ENCODE measurements around the gene GALR2.

GALR2 gene

DNA sequence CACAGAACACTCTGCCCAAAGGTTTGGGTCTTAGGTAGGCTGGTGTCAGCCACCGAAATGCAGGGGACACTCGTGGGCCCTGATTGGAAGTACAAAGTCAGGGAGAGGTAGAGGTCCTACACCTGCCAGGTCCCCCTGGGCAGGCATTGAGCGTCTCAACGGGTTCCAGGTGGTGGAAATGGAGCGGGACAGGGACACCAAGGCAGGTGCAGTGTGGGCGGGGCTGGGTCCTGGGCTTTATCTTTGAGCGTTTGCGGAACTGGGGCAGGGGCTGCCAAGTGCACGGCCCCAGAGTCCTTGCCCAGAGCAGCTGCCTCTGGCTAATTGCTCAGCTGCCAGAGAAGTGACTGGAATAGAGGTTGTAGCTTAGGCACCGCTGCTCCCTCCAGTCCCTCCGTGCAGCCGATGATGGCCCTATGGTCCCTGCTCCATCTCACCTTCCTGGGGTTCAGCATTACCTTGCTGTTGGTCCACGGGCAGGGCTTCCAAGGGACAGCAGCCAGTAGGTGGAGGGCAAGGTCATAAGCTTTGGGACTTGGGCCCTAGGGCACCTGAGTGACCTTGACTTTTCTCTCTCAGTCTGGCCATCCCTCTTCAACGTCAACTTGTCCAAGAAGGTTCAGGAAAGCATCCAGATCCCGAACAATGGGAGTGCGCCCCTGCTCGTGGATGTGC, 4.4 kb downstream of the GALR2 start, which contains the start of gene ZACN:
Gene ZACN, plus strand, starts transcription at position 323 of the 675 bp plus-strand sequence. Its CDS starts 83 bp downstream, at position 406.
- no peak for TF ChIP-seq ZFX (IDR thresholded peaks at IDR 0.05; ENCODE audit: borderline replicate concordance)
- TF ChIP-seq, protein P1, sequence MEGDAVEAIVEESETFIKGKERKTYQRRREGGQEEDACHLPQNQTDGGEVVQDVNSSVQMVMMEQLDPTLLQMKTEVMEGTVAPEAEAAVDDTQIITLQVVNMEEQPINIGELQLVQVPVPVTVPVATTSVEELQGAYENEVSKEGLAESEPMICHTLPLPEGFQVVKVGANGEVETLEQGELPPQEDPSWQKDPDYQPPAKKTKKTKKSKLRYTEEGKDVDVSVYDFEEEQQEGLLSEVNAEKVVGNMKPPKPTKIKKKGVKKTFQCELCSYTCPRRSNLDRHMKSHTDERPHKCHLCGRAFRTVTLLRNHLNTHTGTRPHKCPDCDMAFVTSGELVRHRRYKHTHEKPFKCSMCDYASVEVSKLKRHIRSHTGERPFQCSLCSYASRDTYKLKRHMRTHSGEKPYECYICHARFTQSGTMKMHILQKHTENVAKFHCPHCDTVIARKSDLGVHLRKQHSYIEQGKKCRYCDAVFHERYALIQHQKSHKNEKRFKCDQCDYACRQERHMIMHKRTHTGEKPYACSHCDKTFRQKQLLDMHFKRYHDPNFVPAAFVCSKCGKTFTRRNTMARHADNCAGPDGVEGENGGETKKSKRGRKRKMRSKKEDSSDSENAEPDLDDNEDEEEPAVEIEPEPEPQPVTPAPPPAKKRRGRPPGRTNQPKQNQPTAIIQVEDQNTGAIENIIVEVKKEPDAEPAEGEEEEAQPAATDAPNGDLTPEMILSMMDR (IDR thresholded peaks at IDR 0.05) = no peak
- H3K27ac ChIP-seq = no peak within 1 kb of the TSS

DNA sequence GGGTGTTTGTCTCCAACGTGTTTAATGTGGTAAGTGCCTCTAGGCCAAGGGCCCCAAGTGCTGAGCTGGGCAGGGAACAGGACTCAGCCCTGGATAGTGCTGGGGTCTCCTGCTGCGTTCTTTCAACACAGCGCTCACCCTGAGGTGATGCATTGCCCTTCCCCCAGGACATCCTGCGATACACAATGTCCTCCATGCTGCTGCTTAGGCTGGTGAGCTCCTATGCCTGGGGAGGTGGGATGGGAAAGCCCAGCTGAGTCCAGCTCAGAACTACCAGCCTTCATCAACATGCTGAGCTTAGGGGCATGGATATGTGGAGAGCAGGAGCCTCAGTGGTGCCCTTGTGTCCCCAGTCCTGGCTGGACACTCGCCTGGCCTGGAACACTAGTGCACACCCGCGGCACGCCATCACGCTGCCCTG, 5.0 kb downstream of the GALR2 start:
- H3K27ac ChIP-seq = no peak overlapping the region
- TF ChIP-seq ZFX (IDR thresholded peaks at IDR 0.05; ENCODE audit: borderline replicate concordance) = no peak
- TF ChIP-seq, protein P1 (IDR thresholded peaks at IDR 0.05) = no peak

GRCh38 chr17:76079956-76080767, 5.6 kb downstream of the GALR2 start:
- TF ChIP-seq, protein P1 (IDR thresholded peaks at IDR 0.05) = no peak
- TF ChIP-seq ZFX (IDR thresholded peaks at IDR 0.05; ENCODE audit: borderline replicate concordance) = no peak

DNA sequence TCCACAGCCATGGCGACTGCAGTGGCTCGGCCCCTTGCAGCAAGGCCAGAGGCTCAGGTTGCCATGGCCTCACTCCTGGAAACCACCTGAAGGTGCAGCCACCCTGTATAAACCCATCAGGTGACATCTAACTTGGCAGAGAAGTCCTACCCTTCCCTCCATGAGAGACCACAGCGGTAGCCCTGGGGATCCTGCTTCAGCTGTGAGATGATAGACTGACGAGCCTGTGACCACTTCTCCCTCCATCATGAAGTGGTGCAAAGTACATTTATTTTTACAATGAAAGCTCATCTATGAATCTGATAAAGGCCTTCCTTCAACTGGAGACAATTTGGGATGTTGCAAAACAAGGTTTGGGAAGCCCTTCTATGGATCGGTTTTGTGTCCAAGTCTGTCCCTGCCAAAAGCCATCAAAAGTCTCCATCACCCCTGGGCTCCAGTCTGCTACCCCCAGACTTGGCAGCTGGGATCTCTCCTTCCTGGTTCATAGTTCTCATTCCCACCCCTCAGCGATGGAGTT, 6.2 kb downstream of the GALR2 start:
- TF ChIP-seq, protein P1 (IDR thresholded peaks at IDR 0.05) = no peak
- no peak overlapping the region for H3K27ac ChIP-seq

More at GRCh38 chr17:76079956-76080767, 5.6 kb downstream of the GALR2 start:
- no peak overlapping the region for H3K27ac ChIP-seq

GRCh38 chr17:76081295-76082210, 7.0 kb downstream of the GALR2 start:
- H3K27ac ChIP-seq = no peak overlapping the region
- TF ChIP-seq, protein P1 (IDR thresholded peaks at IDR 0.05) = no peak
- TF ChIP-seq ZFX (IDR thresholded peaks at IDR 0.05; ENCODE audit: borderline replicate concordance) = no peak

DNA sequence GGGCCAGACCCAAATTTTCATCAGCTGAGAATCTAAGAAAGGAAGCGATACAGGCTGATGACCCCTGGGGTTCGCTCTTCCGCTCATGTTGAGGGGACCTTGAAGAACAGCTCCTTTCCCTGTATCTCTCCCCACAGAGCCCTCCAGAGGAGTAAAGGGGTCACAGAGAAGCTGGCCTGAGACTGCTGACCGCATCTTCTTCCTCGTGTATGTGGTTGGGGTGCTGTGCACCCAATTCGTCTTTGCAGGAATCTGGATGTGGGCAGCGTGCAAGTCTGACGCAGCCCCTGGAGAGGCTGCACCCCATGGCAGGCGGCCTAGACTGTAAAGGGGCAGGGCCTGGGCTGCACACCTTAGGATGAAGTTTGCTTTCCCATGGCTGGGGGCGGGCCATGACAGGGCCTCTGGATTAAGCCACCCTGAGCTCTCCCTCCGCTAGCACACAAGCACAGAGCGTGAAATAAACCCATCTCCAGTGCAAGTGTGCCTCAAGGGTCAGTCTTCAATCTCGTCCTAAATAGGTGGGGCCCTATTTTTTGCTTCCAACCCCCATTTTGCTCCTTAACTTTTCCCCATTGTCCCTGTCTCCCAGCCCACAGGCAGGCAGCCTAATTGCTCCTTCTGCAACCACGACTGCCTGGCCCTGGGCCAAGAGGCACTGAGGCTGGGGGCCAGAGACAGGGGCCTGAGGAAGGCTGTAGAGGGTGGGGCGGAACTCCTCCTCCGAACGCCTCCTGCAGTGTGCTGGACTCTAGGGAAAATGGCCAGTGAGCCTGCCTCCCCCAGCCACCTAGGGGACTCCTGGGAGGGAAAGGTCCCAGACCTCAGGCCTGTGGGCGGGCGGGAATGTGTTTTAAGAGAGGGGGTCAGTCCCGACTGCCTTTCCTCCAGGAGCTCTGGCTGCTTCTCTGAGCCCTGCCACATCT, 8.0 kb downstream of the GALR2 start:
- TF ChIP-seq ZFX (IDR thresholded peaks at IDR 0.05; ENCODE audit: borderline replicate concordance) = no peak
- TF ChIP-seq, protein P1 (IDR thresholded peaks at IDR 0.05) = no peak
- H3K27ac ChIP-seq = no peak overlapping the region
